HG02885 (cell line): ENCODE measurements around the gene SPPL2B.

Source experiments
- ATAC-seq: cut with Tn5 transposase; IDR thresholded peaks from one replicate; pipeline ENCODE4 v1.9.1; 2021; ENCODE audit warnings: mild to moderate bottlenecking; ENCODE audit not compliant: unreplicated experiment, poor library complexity

Gene SPPL2B

DNA sequence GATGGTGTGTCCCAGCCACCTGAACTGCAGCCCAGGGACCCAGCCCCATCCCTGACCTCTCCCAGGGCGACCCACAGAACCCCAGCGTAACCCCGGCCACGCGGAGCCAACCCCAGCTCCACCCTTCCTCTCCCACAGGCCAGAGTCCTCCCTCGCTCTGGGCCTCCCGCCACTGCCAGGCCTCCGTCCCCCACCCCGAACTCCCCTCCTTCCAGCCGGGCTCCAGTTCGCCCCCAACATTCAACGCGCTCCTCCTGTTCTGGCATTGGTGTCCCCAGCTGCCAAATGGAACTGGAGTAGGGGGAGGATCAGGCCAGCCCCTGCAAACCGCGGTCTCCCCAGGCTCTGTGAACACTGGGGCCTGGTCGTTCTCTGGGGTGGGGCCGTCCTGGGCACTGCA, 28.0 kb upstream of the SPPL2B start:
- no peak for ATAC-seq

DNA sequence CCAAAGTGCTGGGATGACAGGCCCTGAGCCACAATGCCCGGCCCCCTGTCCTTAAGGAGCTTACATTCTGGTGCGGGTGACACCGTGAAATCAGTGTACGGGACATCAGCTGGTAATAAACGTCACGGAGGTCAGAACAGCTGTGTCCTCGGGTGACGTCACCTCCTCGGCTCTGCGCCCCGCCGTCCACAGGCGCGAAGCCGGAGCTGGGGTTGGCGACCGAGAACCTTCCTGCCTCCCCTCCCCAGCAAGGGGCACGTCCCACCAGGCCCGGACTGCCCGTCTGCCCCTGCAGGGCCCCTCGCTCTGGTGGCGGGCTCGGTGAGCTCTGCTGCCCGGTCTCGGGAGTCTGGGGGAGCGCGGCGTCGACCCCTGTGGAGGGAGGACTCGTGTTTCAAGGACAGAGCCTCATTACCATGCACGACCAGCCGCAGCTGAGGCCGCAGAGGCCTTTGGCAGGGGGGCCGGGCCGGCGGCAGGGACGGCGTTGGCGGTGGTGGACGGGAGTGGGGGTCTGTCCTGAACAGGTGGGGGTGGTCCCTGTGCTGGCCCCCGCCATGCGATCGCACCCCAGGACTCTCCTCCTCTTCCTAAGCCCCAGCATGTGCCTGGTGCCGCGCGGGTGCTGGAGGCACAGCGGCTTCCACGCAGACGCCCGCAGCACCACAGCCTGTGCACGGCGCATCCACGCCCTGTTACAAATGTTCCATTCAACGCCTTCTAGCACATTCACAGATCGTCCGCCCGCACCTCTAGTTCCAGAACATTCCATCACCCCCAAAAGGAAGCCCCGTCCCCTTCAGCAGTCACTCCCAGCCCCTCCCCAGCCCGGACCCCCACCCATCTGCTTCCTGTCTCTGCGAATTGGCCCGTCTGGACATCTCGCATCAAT, 25.9 kb upstream of the SPPL2B start:
- ATAC-seq, result no peak

DNA sequence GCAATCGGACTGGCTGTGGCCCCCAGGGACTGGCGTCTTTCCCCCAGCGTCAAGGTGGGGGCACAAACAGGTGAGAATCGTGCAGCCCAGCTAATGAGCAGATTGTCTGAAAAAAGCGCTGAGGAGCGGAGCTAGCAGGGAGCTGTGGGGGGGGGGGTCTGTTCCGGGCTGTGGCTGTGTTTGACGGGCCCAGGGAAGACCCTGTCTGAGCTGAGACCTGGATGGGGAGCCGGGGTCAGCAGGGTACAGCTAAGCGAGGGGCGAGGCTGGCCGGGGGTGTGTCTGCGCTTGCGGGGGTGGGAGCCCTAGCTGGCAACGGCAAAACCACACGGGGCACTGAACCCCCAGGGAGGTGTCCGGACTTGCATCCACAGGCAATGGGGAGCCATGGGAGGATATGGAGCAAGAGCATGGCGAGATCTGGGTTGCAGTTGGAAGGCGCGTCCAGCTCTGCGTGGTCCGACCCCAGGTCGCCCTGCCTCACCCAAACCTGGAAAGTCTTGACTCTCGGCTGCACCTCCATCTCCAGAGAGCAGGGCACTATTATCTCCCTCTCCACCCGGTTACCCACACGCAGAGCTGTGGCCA, 25.2 kb upstream of the SPPL2B start:
- no peak for ATAC-seq

DNA sequence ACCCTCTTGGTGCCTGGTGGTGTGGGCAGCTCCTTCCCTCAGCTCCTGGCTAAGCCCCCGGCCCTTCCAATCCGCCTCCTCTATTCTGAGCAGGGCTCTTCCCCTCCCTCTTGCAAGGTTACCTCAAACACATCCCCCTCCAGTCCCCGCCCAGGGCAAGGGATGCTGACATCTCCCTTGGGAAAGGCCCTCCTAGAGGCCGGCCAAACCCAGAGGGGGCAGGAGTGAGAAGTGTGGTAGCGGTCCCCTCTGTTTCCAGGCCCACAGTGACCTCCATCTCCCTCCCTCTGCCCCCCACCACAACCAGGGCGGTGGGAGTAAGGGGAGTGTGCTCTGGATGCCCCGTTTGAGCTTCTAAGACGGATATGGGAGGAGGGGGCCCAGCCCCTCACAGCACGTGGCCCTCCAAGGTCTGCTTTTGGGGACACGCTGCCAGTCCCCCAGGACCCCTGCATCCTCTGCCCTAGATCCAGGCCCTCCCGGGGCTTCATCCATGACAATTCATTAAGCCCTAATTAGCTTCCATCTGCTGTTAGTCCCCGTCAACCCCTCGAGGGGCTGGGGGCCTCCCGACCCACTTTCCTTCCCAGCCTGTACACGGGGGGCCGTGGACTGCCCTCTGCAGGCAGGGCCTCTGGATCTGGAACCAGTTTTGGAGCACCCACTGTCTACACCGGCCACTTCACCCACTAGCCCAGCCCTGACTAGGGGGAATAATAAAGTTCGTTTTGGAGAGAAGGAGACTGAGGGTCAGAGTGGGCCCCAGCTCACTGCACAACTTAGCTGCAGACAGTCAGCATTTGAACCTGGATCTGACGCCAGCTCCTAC, 22.8 kb upstream of the SPPL2B start:
- no peak for ATAC-seq

DNA sequence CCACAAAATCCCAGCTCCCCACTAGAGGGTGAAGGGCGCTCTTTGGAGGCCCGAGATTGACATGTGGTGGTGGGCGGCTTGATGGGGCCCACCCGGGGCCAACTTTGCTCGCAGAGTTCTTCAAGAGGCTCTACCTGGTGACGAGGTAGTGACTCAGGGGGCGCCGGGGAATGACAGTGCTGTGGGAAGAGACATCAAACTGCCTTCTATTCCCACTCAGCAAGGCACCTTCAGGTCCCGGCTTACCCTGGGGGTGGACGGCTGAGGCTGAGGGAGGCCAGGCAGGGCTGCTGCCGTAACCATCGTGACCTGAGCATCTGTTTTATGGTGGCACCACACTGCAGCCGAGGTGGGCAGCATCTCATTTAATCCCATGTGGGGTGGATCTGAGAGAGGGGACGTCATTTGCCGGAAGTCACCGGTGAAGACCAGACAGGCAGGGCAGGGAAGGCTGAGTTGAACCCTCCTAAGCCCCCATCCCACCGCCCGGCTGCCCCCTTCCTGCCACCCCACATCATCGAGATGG, 22.1 kb upstream of the SPPL2B start:
- no peak for ATAC-seq

DNA sequence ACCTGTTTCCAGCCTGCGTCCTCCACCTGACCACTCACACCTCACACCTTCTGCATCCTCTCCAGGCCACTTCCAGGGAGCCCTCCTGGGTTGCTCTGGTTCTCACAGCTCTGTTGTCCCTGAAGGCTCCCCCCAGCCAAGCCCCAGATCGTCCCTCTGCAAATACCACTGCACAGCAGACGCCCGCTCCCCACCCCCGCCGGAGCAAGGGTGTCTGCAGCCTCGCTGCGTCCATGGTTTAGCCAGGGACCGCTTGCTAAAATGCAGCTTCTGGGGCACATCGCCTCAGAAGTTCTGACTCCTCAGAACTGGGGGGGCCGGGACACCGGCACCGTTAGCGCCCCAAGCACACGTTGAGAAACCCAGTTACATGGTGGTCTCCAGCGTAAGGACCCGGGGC, 21.5 kb upstream of the SPPL2B start:
- ATAC-seq, result no peak

DNA sequence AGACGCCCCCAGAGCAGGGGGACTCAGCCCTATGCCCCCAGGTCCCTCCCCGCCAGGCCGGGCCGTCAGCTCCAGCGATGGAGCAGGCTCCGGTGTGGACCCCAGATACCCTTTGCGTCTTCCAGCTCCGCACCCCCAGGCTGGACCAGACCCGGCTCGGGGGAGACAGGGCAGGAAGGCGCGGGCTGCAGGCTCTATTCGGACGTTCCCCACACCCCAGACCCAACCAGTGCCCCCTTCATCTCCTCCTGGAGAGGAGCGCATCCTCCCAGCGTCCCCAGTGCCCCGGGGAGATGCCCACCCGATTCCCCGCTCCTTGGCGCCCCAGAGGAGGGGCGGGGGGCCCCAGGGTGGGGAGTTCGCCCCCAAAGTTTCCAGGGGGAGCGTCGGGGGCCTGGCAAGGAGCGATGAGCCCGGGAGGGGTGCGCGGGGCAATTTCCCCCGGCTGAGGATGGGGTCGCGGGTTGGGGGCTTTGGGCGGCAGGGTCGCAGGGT, 20.9 kb upstream of the SPPL2B start:
- no peak for ATAC-seq

DNA sequence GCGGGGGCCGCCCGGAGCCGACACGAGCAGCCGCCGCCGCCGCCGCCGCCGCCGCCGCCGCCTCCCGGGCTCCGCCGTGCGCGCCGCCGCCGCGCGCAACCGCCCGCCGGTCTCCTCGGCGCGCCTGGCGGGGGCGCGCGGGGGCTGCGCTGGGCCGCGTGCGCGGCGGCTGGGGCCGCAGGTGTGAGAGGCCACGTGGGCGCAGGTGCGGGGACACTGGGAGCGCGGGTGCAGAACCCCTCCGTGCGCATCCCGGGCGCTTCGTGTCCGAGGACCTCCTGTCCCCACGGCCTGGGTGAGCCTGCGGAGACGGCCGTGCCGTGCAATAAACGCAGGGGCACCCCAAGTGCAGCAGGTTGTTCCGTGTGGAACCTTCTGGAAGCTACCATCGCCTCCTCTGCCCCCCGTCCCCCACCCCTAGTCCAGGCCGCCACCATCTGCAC, 20.3 kb upstream of the SPPL2B start, which contains the start of gene LINGO3:
LINGO3 (minus strand) TSS at position 41 of the 443 bp plus-strand sequence. CDS start 16,378 bp downstream, outside the sequence.
- ATAC-seq, result no peak

DNA sequence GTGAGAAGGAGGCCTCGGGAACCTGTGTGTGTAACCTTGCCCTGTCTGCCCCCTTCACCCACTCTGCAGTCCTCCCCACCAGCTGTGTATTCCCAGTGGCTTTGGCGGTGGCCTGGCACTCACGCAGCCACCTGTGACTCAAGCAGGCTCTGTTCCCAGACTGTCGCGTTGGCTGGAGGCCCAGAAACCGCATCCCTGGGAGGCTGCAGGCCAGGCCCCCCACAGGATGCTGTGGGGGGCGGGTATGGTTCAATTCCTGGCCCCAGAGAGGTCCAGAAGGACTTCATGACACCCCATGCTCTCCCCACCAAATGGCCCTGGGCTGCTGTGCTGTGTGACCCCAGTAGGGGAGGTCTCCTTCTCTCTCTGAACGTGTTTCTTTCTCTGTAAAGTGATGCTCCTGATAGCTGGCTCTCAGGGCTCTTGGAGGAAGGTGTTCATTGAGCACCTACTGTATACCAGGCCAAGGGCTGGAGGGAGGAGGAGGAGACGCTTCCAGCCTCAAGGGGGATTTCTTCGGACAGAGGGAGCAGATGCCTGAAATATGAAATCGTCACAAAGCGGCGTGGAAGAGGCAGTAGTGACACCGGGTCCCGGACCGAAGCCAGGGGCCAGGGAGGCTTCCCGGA, 18.6 kb upstream of the SPPL2B start:
- ATAC-seq, result no peak

DNA sequence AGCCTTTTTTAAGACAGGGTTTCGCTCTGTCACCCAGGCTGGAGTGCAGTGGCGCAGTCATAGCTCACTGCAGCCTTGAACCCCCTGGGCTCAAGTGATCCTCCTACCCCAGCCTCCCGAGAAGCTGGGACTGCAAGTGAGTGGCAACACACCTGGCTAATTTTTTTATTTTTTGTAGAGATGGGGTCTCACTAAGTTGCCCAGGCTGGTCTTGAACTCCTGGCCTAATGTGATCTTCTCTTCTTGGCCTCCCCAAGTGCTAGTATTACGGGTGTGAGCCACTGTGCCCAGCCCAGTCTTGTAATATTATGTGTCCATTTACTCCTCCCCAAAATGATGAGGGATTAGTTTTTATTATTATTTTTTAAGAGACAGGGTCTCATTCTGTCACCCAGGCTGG, 17.4 kb upstream of the SPPL2B start:
- no peak for ATAC-seq

DNA sequence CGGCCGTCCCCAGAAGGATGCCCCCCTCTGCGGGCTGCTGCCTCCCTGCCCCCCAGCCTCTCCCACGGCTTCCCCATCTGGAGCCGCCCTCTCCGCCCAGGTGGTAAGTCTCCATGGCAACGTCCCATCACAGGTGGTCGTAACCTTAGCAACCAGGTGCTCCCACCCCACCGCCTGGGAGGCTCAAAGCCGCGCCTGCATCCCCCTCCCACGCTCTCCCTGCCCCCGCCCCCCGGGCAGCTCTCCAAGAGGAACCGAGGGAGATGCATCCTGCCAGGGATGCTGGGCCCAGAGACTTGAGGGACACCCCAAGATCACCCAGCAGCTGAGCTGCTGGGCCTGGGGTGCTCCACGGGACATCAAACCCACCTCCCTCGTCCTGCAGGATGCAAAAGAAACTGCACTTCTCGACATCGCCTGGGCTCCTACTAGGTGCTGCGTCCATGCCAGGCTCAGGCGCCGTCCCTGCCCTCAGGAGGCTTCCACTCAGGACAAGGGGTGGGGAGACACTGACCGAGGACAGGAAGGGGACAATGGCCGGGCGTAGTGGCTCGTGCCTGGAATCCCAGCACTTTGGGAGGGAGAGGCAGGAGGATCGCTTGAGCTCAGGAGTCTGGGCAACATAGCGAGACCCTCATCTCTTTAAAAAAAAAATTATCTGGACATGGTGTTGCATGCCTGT, 15.5 kb upstream of the SPPL2B start:
- ATAC-seq, result no peak

DNA sequence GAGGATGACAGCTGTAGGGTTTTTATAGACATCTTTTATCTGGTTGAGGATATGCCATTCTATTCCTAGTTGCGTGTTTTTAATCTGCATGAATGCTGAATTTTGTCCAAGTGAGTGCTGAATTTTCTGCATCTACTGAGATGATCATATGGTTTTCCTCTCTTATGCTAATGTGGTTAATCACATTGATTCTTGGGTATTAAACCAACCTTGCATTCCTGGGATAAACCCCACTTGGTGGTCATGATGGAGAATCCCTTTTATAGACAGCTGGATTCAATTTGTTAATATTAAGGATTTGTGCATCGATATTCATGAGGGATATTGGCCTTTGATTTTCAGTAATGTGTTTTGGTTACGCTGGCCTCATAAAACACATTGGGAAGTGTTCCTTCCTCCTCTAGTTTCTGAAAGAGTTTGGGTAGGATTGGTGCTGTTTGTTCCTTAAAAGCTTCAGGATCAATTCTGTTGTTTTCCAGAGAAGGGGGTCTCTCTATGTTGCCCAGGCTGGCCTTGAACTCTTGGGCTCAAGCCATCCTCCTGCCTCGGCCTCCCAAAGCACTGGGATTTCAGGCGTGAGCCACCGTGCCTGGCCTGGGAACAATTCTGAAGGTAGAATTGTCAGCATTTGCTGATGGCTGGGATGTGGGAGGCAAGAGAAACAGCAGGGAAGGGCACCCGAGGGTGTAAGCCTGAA, 13.2 kb upstream of the SPPL2B start:
- no peak for ATAC-seq

DNA sequence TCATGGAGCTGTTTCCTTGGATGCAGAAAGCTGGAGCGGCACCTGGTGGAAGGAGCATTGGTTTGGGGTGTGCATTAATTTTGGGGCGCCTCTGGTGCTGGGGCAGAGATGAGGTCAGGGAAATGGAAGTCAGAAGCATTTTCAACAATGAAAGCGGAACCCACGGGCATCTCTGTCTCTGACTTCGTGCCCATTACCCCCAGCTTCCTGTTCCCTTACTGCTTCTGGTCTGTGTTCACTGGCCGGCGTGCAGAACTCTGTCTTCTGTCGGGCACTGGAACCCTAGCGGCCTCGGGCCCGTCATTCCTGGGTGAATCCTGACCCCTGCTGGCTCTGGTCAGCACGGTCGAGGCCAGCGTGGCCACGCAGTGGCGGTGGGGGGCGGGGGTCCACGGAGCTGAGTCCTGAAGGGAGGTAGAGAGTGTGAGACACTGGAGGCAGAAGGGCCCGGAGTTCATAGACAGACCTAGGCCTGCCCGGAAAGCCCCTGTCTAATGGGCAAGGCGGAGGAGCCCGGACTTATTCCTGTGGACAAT, 12.6 kb upstream of the SPPL2B start:
- ATAC-seq, result no peak

DNA sequence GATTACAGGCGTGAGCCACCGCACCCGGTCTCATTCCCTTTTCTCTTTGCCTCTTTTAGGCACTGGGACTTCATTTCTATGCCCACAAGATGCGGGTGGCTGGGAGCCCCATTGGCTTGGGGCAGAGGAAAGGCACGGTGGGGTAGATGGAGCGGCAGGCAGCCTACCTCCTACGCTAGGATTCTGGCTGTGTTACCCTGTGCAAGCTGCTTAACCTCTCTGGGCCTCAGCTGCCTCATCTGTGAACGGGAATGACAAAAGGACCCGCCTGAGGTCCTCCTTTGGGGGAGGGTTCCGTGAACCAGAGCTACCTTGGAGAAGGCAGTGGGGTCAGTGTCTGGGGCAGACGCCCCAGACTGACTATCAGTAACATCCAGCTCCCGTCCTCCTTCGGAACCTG, 11.2 kb upstream of the SPPL2B start:
- no peak for ATAC-seq

DNA sequence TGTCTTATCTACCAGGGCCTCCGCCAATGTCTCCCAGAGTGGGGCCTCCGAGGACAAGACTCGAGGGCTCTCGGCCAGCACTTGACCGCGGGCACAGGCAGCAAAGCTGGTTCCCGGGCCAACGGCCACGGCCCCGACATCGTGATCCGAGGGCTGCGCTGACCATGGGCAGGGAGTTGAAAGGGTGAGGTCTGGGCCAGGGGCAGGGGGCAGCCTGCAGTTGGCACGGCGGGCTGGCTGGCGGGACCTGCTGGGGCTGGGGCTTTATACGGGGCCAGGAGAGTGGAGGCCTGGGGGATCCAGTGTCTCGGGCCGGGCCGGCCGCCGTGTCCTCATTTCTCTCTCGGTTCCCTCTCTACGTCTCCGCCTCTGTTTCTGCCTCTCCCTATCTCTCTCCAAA, 10.7 kb upstream of the SPPL2B start:
- ATAC-seq, result no peak

DNA sequence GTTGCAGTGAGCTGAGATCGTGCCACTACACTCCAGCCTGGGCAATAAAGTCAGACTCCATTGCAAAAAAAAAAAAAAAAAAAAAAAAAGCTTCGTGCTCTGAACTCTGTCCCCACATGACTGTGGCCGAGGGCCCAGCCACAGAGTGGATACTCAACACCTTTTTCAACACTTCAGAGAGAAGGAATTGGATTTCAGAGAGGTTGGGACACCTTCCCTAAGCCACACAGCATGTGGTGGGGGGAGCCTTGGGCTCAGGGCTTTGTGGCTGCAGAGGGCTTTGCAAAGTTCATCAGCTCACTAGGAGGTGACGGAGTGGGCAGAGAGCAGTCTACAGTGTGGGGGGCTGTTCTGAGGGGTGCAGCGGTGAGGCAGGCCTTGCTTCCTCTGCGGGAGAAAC, 9.6 kb upstream of the SPPL2B start:
- ATAC-seq, result no peak

DNA sequence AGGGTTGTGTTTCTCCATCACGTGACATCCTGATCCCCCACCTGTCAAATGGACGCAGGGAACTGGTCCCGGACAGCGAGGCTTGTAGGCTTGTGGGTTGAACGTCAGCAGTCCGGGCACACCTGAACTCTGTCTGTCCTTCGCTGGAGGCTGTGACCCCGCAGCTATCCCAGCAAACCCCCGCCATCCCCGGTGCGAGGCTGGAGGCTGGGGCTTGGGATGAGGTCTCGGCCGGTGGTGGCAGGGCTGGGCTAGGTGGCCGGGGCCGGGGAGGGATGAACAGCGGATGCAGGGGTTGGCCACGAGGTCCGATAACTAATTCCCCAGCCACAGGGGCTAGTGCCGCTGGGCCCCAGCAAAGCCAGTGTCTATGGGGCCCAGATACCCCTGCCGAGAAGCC, 8.9 kb upstream of the SPPL2B start:
- no peak for ATAC-seq

DNA sequence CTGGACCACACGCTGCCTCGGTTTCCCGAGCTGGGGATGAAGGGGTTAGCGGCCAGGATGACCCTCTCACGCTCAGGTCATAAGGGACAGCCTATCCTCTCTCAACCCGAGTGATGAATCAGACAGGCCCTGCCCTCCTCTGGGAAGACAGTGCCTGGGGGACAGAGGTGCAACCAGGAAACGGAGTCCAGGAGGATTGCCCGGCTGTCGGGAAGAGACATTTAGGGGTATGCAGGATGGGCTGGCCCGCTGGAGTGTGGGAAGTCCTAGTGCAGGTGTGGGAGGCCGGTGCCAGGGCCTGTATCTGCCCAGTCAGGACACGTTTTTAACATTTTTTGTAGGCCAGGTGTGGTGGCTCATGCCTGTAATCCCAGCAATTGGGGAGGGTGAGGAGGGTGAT, 8.4 kb upstream of the SPPL2B start:
- ATAC-seq, result no peak

DNA sequence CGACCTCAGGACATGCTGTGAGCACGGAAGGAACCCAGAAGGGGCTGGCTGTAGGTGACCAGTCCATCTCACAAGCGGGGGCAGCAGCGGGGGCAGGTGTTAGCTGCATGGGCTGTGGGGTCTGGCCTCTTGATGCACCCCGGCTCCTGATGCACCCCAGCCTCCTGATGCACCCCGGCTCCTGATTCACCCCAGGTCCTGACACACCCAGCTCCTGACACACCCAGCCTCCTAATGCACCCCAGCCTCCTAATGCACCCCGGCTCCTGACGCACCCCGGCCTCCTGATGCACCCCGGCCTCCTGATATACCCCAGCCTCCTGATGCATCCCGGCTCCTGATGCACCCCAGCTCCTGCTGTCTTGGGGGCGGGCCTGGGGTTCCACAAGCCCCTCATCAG, 7.5 kb upstream of the SPPL2B start:
- no peak for ATAC-seq
